Right atrium auricular region (tissue), 2 donors: ENCODE results near the gene OSTM1. TPM values are rescaled to one million over a fixed set of nuclear protein-coding genes. Genes with fewer than 3 reads are reported as not detected.

Experiments
- DNase-seq: peaks from one replicate; pipeline ENCODE4 v3.0.0-alpha.2; 2019; ENCODE audit warnings: low spot score
- H3K27ac ChIP-seq, 2 donors: fragments of 200-600 bp; sonication (generic); 1 replicate in 1 of 2; 2 replicates in 1 of 2; pipeline ENCODE4 v1.5.1; 2016 to 2019
- H3K27me3 ChIP-seq, 2 donors: fragments of 200-600 bp; sonication (generic); one replicate each; pipeline versions ENCODE4 v1.5.1 to v1.6.0; 2017 to 2019
- H3K36me3 ChIP-seq: fragments of 200-600 bp; sonication (generic); one replicate; pipeline ENCODE4 v1.5.1; 2016
- H3K4me1 ChIP-seq, 2 donors: fragments of 200-600 bp; sonication (generic); one replicate each; pipeline versions ENCODE4 v1.5.1 to v1.6.0; 2017 to 2019
- H3K4me3 ChIP-seq, 2 donors: fragments of 200-600 bp; sonication (generic); 1 replicate in 1 of 2; 2 replicates in 1 of 2; pipeline ENCODE4 v1.5.1; 2017 to 2019; ENCODE audit warnings: mild to moderate bottlenecking in 1 of 2, moderate library complexity in 1 of 2
- H3K9me3 ChIP-seq, 2 donors: fragments of 200-600 bp; sonication (generic); one replicate each; pipeline ENCODE4 v1.5.1; 2019
- total RNA-seq, 2 donors: library from RNA; depleted of rRNA; stranded (reverse); fragments of >200 nt; gene quantifications; one replicate each; pipeline ENCODE4 v1.1.0, GENCODE V29; 2016
- TF ChIP-seq, protein P1 (sequence below), 2 donors: fragments of 200-600 bp; sonication (generic); IDR thresholded peaks; one replicate each; pipeline ENCODE4 v1.5.1; 2019; ENCODE audit warnings: antibody characterized with exemption in 2 of 2

Gene OSTM1
- total RNA-seq, 2 donors from 2014 or later: 38.4 to 80.2 TPM

DNA sequence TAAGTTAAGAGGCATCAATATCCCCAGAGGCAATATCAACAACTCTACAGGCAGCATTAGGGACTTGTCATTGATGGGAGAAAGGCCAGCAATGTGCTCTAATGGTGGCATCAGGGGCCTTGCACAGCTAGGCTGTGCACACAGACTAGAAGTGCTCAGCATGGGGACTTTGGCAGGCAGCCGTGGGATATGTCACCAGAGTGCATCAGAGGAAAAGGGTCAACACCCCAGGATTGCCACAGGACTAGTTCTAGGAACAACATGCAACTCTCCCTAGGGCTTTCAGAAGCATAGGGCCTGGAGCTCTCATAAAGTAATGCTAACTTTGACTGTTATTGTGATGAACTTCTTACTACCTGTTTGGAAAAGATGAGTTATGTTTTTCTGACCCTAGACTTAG, 32.2 kb upstream of the OSTM1 start:
- no peak overlapping the region for H3K4me3 ChIP-seq
- DNase-seq: no peak
- H3K4me1 ChIP-seq: no peaks in the 10 kb centered on the region
- H3K27me3 ChIP-seq: no peaks in the 10 kb centered on the region
- no peak overlapping the region for H3K27ac ChIP-seq
- H3K36me3 ChIP-seq: no peaks in the 10 kb centered on the region
- TF ChIP-seq, protein P1, sequence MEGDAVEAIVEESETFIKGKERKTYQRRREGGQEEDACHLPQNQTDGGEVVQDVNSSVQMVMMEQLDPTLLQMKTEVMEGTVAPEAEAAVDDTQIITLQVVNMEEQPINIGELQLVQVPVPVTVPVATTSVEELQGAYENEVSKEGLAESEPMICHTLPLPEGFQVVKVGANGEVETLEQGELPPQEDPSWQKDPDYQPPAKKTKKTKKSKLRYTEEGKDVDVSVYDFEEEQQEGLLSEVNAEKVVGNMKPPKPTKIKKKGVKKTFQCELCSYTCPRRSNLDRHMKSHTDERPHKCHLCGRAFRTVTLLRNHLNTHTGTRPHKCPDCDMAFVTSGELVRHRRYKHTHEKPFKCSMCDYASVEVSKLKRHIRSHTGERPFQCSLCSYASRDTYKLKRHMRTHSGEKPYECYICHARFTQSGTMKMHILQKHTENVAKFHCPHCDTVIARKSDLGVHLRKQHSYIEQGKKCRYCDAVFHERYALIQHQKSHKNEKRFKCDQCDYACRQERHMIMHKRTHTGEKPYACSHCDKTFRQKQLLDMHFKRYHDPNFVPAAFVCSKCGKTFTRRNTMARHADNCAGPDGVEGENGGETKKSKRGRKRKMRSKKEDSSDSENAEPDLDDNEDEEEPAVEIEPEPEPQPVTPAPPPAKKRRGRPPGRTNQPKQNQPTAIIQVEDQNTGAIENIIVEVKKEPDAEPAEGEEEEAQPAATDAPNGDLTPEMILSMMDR (IDR thresholded peaks at IDR 0.05): no peak
- H3K9me3 ChIP-seq: no peaks in the 10 kb centered on the region

DNA sequence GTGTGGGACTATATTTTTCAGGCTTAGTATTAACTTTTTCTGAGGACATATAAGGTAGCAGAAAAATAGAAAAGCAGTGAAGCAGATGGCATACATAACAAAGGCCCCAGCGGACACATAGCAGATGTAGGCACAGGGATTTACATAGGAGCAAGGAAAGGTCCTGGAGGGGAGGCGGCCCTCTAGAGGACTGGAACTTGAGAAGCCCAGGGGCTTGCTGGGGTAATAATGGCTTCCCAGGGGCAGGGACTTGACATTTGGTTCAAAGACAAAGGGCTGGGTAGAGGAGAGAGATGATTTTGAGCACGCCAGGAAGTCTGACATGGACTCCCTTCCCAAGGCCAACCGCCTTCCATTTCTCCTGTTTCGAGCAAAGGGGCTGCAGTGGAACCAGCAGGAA, 31.7 kb upstream of the OSTM1 start:
- Histone ChIP-seq H3K4me3 (no peak overlapping the region), H3K36me3 (no peaks in the 10 kb centered on the region), H3K9me3 (no peaks in the 10 kb centered on the region), H3K27ac (no peak overlapping the region), H3K4me1 (no peaks in the 10 kb centered on the region), H3K27me3 (no peaks in the 10 kb centered on the region)
- TF ChIP-seq, protein P1 (IDR thresholded peaks at IDR 0.05): no peak
- no peak for DNase-seq

DNA sequence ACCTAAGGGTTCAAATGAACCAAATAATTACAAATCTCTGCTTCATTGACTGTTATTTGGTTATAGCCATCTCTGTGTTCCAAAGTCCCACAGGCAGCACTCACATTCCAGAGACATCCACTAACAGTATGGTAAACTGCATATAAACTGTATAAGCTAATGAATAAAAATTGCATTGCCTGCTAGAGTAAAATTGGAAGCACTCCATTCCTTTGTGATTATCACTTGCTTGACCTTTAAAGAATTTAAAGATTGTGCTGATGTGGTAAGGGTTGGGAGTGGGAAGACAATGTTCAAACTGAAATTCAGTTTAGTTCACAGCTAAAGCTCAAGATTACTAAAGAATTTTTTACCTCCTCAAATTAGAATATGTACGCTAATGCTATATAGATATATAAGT, 31.0 kb upstream of the OSTM1 start:
- Histone ChIP-seq H3K4me3 (no peak overlapping the region), H3K27me3 (no peaks in the 10 kb centered on the region), H3K27ac (no peak overlapping the region), H3K36me3 (no peaks in the 10 kb centered on the region), H3K4me1 (no peaks in the 10 kb centered on the region), H3K9me3 (no peaks in the 10 kb centered on the region)
- no peak for DNase-seq
- TF ChIP-seq, protein P1 (IDR thresholded peaks at IDR 0.05): no peak

DNA sequence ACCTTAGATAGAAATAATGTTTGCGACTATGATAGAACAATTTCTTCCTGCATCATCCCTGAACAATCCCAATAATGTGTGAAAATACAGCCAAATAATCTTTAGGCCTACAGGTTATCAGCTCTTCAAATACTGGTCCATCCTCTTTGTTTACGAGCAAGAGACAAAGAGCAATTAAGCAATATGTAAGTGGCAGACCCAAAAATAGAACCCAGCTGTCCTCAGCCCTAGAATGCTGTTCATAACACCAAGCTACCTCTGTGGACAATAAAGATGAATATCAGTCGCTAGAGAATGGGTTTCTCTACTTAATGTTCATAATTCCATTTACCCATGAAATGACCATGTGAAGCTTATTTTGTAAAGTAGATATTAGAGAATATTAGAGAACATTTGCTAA, 28.4 kb upstream of the OSTM1 start:
- H3K36me3 ChIP-seq: no peaks in the 10 kb centered on the region
- TF ChIP-seq, protein P1 (IDR thresholded peaks at IDR 0.05): no peak
- H3K4me3 ChIP-seq: no peak overlapping the region
- DNase-seq: no peak
- no peaks in the 10 kb centered on the region for H3K4me1 ChIP-seq
- no peaks in the 10 kb centered on the region for H3K9me3 ChIP-seq
- no peaks in the 10 kb centered on the region for H3K27me3 ChIP-seq
- no peak overlapping the region for H3K27ac ChIP-seq

DNA sequence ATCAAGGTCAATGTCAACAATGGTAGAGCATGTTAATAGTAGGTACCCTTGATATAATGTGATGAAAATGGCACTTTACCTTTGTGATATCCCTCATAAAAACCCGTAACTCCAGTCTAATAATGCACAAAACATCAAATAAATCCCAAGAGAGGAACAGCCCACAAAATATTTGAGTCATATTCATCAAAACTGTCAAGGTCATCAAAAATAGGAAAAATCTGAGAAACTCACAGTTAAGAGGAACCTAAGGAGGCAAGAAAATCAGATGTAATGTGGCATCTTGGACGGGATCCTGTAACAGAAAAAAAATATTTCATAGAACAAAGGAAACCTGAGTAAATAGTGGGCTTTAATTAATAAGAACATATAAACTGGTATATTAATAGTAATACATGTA, 25.5 kb upstream of the OSTM1 start:
- Histone ChIP-seq H3K9me3 (no peaks in the 10 kb centered on the region), H3K4me1 (no peaks in the 10 kb centered on the region), H3K36me3 (no peaks in the 10 kb centered on the region), H3K27me3 (no peaks in the 10 kb centered on the region), H3K27ac (no peak overlapping the region), H3K4me3 (no peak overlapping the region)
- TF ChIP-seq, protein P1 (IDR thresholded peaks at IDR 0.05): no peak
- no peak for DNase-seq

DNA sequence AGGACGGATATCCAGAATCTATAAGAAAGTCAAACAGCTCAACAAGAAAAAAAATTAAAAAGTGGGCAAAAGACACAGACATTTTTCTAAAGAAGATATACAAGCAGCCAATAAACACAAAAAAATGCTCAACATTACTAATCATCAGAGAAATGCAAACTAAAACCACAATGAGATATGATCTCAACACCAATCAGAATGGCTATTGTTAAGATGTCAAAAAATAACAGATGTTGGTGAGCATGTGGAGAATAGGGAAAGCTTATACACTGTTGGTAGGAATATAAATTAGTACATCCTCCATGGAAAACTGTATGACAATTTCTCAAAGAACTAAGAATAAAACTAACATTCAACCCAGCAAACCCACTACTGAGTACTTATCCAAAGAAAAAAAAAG, 23.3 kb upstream of the OSTM1 start:
- DNase-seq: no peak
- no peaks in the 10 kb centered on the region for H3K36me3 ChIP-seq
- no peaks in the 10 kb centered on the region for H3K4me1 ChIP-seq
- no peak overlapping the region for H3K27ac ChIP-seq
- H3K4me3 ChIP-seq: no peak overlapping the region
- no peaks in the 10 kb centered on the region for H3K27me3 ChIP-seq
- no peaks in the 10 kb centered on the region for H3K9me3 ChIP-seq
- TF ChIP-seq, protein P1 (IDR thresholded peaks at IDR 0.05): no peak
